Bone marrow (tissue), 2 donors: ENCODE results near the gene ELFN1.
"Not testable (repeated sequence)": the region's sequence is repeated elsewhere in the genome, so short reads cannot be mapped to it uniquely, and the experiment has no call there.

Experiments used
- DNase-seq, 2 donors: peaks; one replicate each; lab custom pipeline; 2025; lab: John Stamatoyannopoulos, UW

ELFN1 gene

DNA sequence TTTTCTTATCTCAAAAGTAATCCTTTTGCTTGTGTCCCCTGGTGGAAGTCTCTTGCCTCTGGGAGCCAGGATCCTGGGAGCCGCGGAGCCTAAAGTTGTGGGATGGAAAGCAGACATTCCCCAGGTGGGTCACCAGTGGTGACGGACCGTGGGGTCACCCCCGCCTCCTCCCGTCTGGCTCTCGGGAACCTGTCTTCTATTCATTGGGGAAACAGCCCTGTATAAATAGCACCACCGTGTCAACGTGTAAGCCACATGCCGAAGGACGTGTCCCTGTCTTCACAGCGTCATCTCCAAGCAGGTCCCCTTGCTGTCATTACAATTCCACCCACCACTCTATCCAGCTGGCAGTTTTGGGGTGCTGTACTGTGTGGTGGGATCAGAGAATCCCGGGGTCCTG, 87.5 kb downstream of the ELFN1 start:
- DNase-seq, result no peak

DNA sequence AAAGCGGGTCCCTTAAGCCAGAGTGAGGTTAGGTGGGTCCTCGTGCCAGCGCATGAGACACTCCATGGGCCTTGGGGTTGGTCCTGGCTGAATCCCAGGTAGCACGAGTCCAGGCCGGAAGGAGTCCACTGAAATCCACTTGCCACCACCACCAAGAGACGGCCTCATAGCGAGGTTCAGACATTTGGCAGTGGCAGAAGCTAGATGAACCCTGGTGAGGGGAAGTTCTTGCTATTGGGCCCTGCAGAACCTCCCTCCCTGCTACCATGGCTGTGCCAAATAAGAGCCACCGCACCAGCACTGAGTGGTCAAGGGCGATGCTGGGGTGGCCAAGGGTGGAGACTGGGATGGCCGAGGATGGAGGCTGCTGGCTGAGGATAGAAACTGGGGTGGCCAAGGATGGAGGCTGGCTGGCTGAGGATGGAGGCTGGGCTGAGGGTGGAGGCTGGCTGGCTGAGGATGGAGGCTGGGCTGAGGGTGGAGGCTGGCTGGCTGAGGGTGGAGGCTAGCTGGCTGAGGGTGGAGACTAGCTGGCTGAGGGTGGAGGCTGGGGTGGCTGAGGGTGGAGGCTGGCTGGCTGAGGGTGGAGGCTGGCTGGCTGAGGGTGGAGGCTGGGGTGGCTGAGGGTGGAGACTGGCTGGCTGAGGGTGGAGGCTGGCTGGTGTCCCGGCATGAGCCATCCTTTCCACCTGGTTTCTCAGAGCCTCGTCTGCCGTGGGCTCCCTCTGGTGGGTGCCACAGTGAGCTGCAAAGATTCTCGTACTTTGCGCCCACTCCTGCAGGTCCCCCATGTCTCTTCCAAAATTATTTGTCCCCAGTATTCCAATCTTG, 88.2 kb downstream of the ELFN1 start:
- no peak for DNase-seq

DNA sequence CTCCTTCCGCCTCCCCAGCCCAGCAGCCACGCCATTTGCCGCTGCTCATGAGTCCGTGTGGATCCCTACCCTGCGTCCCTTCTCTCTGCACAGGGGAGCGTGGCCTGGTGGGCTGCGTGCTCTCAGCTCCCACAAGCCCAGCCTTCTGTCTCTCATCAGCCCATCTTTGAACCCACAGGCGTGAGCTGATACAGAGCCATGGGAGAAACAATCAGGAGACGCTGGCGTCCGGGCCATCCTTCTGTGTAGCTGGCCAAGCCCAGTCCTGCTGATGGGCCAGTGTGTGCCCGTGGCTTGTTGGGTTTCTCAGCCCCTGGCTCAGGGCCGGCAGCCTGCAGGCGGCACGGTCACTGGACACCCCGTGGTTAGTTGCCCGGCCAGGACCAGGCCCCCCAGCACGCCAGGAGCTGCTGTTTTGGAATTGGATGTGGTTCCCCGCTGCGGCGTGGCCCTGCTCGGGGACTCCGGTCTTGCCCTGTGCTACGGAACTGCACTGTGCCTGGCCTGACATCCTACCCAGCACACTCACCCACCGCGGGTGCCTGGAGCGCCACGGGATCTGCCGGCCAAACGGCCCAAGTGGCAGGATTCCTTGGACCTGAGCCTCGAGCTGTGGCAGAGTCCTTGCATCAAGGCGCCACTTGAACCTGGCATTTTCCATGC, 88.9 kb downstream of the ELFN1 start:
- no peak for DNase-seq

DNA sequence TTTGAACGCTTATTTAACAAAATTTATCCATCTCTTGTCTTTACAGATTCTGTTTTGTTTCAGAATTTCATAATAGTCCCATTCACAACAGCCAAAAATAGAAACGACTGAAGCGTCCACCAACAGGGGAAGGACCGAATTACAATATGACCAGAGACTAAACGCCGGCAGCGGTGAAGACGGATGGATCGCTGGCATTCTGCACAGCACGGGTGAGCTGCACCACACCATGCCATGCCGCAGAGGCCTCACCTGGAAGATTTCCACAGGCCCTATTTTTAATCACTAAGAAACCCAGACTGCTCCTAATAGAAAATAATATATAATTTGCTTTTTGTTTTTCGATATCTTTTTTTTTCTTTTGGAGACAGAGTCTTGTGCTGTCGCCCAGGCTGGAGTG, 91.0 kb downstream of the ELFN1 start:
- no peak for DNase-seq

DNA sequence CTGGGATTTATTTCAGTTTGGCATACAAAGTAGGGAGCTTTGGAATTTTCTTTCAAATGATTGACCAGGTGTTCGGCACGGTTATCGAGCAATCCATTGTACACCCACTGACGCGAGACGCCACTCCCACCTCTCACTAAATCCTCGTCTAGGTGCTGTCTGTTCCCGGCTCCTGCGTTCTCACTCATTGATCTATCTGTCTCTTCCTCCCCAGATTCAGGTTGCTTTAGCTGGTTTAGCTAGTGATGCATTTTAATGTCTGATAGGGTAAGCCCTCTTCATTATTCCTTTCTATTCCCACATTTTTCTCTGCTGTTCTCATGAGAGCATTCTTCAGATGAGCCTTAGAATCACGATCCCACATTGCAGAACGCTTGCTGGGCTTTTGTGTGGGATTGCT, 91.7 kb downstream of the ELFN1 start:
- no peak for DNase-seq

DNA sequence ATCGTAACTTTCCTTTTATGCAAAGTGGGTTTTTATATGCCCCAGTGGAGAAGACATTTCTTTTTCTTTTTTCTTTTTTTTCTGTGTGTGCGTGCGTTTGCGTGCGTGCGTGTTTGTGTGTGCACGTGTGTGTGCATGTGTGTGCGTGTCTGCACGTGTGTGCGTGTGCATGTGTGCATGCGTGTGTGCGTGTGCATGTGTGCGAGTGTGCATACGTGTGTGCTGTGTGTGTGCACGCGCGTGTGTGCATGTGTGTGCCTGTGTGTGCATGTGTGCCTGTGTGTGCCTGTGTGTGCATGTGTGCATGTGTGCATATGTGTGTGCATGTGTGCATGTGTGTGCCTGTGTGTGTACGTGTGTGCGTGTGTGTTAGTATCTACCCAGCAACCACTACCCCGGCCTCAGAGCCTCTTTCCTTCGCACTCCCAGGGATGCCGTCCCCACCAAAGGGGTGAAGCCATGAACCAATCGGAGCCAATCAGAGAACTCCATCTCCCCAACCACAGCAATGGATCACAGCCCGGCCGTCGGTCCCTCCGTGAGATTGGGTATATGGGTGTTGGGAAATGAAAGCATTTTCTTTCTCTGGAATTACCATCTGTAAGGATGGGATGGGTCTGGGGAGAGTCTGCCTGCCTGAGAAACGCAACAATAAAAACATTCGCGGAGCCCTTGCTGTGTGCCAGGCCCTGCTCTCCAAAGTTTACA, 92.3 kb downstream of the ELFN1 start:
- DNase-seq, result no peak

DNA sequence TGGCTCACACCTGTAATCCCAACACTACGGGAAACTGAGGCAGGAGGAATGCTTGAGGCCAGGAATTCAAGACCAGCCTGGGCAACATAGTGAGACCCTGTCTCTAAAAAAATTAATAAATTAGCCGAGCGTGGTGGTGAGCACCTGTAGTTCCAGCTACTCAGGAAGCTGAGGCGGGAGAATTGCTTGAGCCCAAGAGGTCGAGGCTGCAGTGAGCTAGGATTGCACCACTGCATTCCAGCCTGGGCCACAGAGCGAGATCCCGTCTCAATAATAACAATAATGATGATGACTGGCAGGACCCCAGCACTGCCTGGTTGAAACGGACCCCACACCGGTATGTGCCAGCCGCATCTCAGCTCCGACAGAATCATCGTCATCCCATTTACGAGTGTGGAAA, 93.0 kb downstream of the ELFN1 start:
- no peak for DNase-seq

DNA sequence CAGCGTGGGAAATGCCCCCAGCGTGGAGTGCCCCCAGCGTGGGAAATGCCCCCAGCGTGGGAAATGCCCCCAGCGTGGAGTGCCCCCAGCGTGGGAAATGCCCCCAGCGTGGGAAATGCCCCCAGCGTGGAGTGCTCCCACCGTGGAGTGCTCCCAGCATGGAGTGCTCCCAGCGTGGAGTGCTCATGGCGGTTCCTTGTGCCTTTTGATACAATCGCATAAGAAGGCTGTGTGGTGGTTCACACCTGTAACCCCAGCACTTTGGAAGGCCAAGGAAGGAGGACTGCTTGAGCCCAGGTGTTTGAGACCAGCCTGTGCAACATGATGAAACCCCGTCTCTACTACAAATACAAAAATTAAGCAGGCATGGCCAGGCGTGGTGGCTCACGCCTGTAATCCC, 93.8 kb downstream of the ELFN1 start:
- DNase-seq, result not testable (repeated sequence)

DNA sequence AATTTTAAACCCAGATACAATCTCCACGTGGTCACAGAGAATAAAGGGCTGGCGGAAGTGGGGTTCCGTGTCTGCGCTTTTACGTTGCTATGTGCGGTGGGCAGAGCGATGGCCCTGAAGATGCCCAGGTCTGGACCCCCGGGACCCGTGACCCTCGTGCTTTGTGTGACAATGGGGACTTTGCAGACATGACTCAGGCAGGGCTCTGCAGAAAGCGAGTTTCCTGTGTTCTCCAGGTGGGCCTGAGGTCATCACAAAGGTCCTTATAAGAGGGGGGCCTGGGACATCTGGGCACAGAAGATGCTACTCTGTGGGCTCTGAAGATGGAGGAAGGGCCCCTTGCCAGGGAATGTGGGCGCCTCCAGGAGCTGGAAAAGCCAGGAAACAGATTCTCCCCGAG, 95.3 kb downstream of the ELFN1 start:
- DNase-seq, result no peak

DNA sequence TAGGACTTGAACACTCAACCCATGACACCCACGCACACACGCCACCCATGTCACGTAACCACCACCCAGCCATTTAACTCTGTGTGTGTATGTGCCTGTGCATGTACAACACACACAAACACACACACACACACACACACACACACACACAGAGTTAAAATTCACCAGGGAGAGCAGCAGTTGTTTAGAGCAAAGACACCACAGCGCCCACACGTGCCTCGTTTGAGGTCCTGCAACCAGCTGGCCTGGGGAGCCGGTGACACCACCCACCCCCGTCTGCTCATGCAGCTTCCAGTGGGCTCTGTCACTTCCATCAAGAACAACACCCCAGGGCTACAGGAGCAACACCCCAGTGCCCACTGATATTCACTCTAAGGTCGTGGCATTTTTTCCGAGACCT, 97.4 kb downstream of the ELFN1 start:
- DNase-seq, result no peak

DNA sequence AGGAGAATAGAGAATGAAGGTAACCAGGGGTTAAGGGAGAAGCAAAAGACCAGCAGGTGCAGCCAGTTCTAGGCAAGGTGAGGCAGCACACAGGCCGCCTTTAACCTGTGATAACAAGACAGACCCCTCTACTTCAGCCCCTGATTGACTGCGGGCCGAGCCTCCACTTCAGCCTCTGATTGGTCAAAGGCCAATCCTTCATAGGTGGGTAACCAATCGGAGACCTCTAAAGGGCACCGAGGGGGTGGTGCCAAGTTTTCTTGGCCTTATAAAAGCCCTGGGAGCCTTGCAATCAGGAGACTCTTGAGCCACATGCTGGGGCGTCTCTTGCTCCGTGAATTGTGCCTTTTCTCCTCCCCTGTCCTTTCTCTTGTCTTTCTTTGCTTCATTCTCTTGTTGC, 98.8 kb downstream of the ELFN1 start:
- DNase-seq, result no peak

DNA sequence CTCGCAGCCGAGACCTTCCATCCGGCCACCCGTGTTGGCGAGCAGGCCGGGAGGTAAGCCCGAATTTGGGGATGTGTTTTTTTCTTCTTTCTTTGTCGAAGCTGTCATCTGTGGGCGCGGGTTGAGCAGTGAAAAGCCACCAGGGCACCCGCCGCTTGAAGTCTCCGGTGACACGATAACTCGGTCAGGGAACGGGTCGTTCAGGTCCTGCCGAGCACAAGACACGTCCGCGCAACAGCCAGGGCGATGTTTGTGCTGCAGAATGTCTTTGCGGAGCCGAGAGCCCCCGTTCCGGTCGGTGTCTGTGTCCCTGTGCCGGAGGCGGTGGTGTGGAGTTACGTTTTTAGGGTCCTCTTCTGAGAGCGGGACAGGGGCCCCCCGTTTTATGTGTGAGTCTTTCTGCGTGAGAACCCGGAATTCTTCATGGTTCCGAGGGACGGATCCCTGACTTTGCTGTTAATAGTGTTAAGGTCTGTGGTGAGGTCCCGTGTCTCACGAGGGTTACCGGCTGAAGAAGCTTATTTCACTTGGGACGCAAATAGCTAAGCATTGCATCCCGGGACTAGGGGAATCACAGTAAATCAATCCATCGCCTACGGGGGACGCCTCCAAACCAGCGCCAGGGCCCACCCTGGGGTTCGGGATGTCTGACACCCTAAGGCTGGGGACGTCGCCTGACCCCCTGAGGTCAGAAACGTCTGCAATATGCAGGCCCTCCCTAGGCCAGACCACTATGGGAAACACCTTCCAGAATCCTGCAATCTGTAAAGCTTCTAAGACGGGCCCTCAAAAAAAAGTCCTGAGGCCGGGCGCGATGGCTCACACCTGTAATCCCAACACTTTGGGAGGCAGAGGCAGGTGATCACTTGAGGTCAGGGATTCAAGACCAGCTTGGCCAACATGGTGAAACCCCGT, 99.5 kb downstream of the ELFN1 start:
- no peak for DNase-seq

DNA sequence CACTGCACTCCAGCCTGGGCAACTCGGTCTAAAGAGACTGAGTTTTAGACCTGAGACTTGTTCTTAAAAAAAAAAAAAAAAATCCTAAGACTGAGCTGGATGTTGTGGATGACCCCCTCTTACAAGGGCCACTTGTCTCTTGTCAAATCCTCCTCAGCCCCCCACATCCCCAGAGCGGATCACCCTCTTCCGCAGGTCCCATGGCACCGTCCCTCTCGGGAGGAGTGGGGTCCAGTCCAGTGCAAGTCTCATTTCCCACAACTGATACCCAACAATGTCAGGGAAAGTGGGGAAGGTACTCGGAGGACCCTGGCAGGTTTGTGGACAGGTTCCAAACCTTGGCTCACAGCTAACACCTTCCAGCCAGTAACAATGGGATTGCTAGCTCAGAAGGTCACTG, 100.3 kb downstream of the ELFN1 start:
- no peak for DNase-seq

DNA sequence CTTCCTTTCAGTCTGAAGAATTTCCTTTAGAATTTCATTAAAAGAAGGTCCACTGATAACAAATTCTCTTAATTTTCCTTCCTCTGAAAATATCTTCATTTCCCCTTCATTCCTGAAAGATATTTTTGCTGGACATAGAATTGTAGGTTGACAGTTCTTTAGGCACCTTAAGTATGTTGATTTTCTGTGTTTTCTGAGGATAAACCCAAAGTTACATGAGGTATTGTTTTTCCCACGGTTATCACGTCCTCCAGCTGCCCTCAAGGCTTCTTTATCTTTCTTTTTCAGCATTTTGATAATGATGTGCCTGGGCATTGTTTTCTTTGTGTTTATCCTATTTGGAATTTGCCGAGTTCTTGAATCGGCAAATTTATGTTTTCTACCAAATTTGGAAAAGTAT, 105.3 kb downstream of the ELFN1 start:
- DNase-seq, result no peak

DNA sequence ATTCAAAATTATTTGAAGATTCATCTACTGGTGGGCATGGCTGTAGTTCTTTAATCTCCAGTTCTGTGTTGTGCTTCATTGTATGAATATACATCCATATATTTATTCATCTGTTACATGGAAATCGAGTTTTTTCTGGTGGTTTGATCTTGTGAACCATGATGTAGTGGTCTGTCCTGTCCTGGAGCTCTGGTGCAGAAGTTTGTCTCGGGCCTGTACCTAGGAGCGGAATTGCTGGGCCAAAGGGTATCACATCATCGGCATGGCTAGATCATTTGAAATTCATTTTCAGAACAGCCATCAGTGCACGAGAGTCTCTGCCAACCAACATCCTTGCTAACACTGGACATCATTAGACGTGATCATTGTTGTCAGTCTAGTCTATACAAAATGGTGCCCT, 107.0 kb downstream of the ELFN1 start:
- DNase-seq, result no peak

DNA sequence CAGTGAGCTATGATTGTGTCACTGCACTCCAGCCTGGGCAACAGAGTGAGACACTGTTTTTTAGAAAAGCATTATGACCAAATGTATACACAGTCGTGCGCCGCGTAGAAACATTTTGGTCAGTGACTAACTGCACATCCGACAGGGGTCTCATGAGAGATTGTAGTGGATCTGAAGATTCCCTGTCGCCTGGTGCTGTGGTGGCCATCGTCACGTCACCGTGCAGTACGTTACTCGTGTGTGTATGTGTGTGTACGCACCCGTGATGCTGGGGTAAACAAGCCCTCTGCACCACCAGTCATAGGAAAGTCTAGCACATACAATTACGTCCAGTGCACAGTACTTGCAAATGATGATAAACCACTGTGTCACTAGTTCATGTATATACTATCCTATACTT, 109.4 kb downstream of the ELFN1 start:
- DNase-seq, result no peak

DNA sequence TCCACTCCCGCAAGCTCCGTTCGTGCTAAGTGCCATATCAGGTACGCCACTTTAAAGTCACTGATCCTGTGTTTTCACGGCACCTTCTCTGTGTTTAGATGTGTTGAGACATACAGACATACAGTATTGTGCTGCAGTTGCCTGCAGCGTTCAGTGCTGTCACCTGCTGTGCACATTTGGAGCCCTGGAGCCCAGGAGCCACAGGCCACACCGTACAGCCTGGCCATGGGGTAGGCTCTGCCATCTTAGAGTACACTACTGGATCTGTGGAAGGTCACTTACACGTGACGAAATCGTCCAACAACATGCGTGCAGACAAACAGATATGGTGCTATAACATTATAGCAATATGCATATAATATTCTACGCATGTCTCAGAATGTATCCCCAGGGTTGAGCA, 111.3 kb downstream of the ELFN1 start:
- DNase-seq, result no peak

DNA sequence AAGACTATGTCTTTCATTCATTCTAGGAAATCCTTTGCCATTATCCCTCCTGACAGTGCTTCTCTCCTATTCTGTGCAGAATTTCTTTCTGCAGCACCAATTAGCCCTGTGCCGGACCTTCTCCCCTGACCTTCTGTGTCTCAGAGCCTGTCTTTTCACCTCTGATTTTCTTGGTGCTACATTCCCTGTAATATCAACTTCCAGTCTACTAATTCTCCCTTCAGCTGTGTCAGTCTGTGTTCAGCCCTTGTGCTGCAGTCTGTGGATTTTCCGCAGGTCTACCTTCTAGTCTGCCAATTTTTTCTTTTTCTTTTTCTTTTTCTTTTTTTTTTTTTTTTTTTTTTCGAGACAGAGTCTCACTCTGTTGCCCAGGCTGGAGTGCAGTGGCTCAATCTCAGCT, 115.8 kb downstream of the ELFN1 start:
- DNase-seq, result no peak

DNA sequence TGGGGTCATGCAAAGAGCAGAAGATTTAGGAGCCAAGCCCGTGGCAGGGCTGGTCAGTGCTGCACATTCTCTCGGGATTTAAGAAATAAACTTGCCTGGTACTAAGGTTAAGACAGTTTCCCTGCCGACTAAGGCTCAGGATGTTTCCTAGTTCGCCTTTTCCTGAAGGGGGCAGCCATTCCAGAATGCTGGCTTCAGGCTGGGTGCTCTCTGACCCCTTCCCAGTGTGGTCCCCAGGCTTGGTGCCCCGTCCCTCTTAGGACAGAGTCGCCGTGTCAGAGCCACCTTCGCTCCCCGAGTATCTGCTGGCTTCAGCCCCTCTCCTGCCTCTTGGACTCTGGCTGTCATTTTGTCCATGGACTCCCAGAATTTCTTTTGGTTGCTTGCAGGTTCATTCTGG, 117.2 kb downstream of the ELFN1 start:
- no peak for DNase-seq

DNA sequence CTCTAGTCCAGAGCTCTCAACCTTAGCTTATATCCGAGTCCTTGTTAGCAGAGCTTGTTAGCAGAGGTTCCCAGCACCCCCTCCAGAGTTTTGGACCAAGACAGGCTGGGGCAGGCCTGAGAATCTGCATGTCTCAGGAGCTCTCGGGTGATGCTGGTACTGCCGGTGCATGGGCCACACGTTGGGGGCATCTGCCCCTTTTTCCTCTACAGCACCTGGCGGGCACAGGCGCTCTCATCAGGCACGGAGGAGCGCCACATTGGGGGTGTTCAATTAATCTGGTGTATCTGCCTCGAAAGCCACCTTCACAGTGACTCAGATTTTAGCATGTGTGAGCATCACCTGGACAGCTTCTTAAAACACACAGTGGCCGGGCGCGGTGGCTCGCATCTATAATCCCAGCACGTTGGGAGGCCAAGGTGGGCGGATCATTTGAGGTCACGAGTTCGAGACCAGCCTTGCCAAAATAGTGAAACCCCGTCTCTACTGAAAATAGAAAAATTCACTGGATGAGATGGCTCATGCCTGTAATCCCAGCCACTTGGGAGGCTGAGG, 117.7 kb downstream of the ELFN1 start:
- no peak for DNase-seq

DNA sequence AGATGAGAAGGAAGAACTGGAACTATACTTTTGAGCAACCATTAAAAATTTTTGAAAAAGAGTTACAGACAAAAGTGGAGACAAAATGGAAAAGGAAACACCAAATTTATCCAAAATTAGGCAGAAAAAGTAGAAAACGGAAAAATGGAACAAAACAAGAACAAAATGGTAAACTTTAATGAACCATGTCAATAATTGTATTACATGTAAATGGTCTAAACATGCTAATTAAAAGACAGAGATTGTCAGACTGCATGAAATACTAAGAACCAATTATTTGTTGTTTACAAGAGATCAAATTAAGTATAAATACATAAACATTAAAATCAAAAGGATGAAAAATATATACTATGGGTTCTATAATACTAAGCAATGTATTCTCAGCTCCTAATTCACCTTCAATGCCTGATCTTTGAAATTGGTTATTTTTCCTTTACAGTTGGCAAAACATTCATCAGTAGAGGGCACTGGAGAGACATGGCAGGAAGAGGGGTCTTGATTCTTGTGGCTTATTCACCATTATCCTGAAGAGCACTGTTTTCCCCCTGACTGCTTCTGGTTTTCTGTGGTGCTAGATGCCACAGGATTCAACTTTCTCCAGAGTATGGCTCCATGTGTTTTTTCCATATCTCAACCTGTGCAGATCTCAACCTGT, 124.9 kb downstream of the ELFN1 start:
- no peak for DNase-seq
